KMS-11 (cell line): ENCODE data around the gene PPP1R26.
"Not testable (repeated sequence)": the region's sequence is repeated elsewhere in the genome, so short reads cannot be mapped to it uniquely, and the experiment has no call there.

Experiments used
- H2AFZ ChIP-seq: fragments of 200-600 bp; sonication (generic); 2 replicates; pipeline ENCODE4 v1.6.1; 2016; ENCODE audit warnings: antibody characterized with exemption, mixed run types, low read depth
- H3K27ac ChIP-seq: fragments of 200-600 bp; sonication (generic); 2 replicates; pipeline ENCODE4 v1.6.1; 2016; ENCODE audit warnings: mild to moderate bottlenecking, mixed run types
- H3K27me3 ChIP-seq: fragments of 200-600 bp; sonication (generic); 2 replicates; pipeline ENCODE4 v1.6.1; 2017; ENCODE audit warnings: mild to moderate bottlenecking, low read depth, mixed run types, moderate library complexity; ENCODE audit not compliant: insufficient read depth
- H3K36me3 ChIP-seq: fragments of 200-600 bp; sonication (generic); 2 replicates; pipeline ENCODE4 v1.6.1; 2017; ENCODE audit warnings: mild to moderate bottlenecking, mixed run types; ENCODE audit not compliant: insufficient read depth
- H3K4me1 ChIP-seq: fragments of 200-600 bp; sonication (generic); 2 replicates; pipeline ENCODE4 v1.6.1; 2016; ENCODE audit warnings: mild to moderate bottlenecking, low read depth, mixed run types; ENCODE audit not compliant: poor library complexity, severe bottlenecking
- H3K4me2 ChIP-seq: fragments of 200-600 bp; sonication (generic); 2 replicates; pipeline ENCODE4 v1.7.0; 2016; ENCODE audit warnings: mild to moderate bottlenecking, mixed run types
- H3K4me3 ChIP-seq: fragments of 200-600 bp; sonication (generic); IDR thresholded peaks from 2 replicates; pipeline ENCODE4 v1.6.1; 2017; ENCODE audit warnings: low read depth, low read length, mixed read lengths; ENCODE audit not compliant: insufficient read depth
- H3K79me2 ChIP-seq: fragments of 200-600 bp; sonication (generic); 2 replicates; pipeline ENCODE4 v1.6.1; 2016; ENCODE audit warnings: low read depth, mixed run types; ENCODE audit not compliant: insufficient read depth
- H3K9ac ChIP-seq: fragments of 200-600 bp; sonication (generic); 2 replicates; pipeline ENCODE4 v1.6.1; 2016; ENCODE audit warnings: mild to moderate bottlenecking, mixed run types
- H4K20me1 ChIP-seq: fragments of 200-600 bp; sonication (generic); 2 replicates; pipeline ENCODE4 v1.6.1; 2016; ENCODE audit warnings: mild to moderate bottlenecking, mixed run types; ENCODE audit not compliant: insufficient read depth
- CTCF ChIP-seq: fragments of 200-600 bp; sonication (generic); conservative IDR thresholded peaks from 2 replicates; pipeline ENCODE4 v1.6.1; 2017; ENCODE audit warnings: low read depth, mild to moderate bottlenecking, antibody characterized with exemption, low read length, moderate library complexity, mixed read lengths

The PPP1R26 gene

GRCh38 chr9:135526730-135527571, 47.4 kb downstream of the PPP1R26 start:
- Histone ChIP-seq H3K27ac (no peak overlapping the region), H3K4me2 (no peak overlapping the region), H3K36me3 (no peaks in the 10 kb centered on the region), H3K27me3 (peaks cover 49% of the 10 kb centered on the region), H2AFZ (no peak overlapping the region), H3K4me3 (no peak overlapping the region), H3K9ac (no peak overlapping the region), H3K79me2 (no peaks in the 10 kb centered on the region), H3K4me1 (no peaks in the 10 kb centered on the region), H4K20me1 (no peaks in the 10 kb centered on the region)
- TF ChIP-seq CTCF: no peak

GRCh38 chr9:135528842-135529435, 49.4 kb downstream of the PPP1R26 start:
- H3K79me2 ChIP-seq, H3K4me2 ChIP-seq, H2AFZ ChIP-seq, H3K27ac ChIP-seq, H3K9ac ChIP-seq, H3K4me1 ChIP-seq, H4K20me1 ChIP-seq, H3K36me3 ChIP-seq, H3K4me3 ChIP-seq: not testable (repeated sequence)
- H3K27me3 ChIP-seq: peaks cover 42% of the 10 kb centered on the region

- H3K79me2 ChIP-seq: no peaks in the 10 kb centered on the region
- H3K9ac ChIP-seq: no peak overlapping the region
- H4K20me1 ChIP-seq: no peaks in the 10 kb centered on the region
- H3K4me3 ChIP-seq: no peak overlapping the region
- H3K27ac ChIP-seq: no peak overlapping the region
- H3K36me3 ChIP-seq: no peaks in the 10 kb centered on the region
- H3K27me3 ChIP-seq: peaks cover 38% of the 10 kb centered on the region; the same call in 1 of the 2 replicates
- no peaks in the 10 kb centered on the region for H3K4me1 ChIP-seq
- no peak overlapping the region for H2AFZ ChIP-seq
- no peak overlapping the region for H3K4me2 ChIP-seq
- no peak for TF ChIP-seq CTCF
Measured at GRCh38 chr9:135530146-135530545, 50.6 kb downstream of the PPP1R26 start.

DNA sequence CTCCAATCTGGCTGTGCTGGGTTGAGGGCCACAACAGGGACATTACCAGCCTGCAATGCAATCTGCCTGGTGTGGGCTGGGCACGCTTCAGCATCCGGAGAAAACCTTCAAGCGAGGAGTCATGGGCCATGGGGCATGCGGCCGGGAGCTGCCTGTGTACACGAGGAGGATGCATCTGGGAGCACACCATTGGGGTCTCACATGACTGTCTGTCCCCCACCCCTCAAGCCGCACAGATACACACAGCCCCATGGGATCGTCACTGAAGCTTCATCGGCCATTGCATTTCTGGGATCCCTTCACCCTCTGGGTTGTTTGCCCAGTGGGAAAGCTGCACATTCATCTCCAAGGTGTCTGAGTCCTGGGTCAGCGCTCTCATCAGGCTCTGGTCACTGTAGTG, 51.5 kb downstream of the PPP1R26 start:
- no peak overlapping the region for H3K4me3 ChIP-seq
- no peaks in the 10 kb centered on the region for H3K4me1 ChIP-seq
- no peak for TF ChIP-seq CTCF
- H4K20me1 ChIP-seq: no peaks in the 10 kb centered on the region
- H3K79me2 ChIP-seq: no peaks in the 10 kb centered on the region
- no peak overlapping the region for H3K9ac ChIP-seq
- no peaks in the 10 kb centered on the region for H3K36me3 ChIP-seq
- no peak overlapping the region for H3K4me2 ChIP-seq
- H2AFZ ChIP-seq: no peak overlapping the region
- peaks cover 39% of the 10 kb centered on the region; the same call in 1 of the 2 replicates for H3K27me3 ChIP-seq
- H3K27ac ChIP-seq: no peak overlapping the region

DNA sequence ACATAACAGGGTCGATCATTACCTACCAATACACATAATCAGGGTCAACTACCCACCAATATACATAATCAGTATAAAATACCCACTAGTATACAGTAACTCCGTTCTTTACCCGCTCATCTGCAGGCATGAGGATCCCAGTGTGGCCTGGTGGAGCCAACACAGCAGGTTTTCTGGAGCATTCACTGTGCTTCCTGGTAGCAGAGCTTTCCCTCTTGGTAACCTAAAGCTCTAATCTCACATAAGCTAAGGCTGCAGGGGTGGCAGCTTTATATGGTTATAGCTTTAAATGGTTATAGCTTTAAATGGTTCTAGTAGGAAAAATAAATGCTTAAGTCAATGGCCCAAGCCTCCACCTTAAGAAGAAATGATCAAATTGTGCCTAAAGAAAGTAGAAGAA, 53.5 kb downstream of the PPP1R26 start:
- Histone ChIP-seq H3K9ac (no peak overlapping the region), H3K4me2 (no peak overlapping the region), H3K27me3 (peaks cover 50% of the 10 kb centered on the region; the same call in 1 of the 2 replicates), H2AFZ (no peak overlapping the region), H4K20me1 (no peaks in the 10 kb centered on the region), H3K27ac (no peak overlapping the region), H3K36me3 (no peaks in the 10 kb centered on the region), H3K4me1 (no peaks in the 10 kb centered on the region), H3K4me3 (no peak overlapping the region), H3K79me2 (no peaks in the 10 kb centered on the region)
- no peak for TF ChIP-seq CTCF
